Measurements from ENCODE around the gene CFAP410. TPM values are rescaled to one million over a fixed set of nuclear protein-coding genes. Genes with fewer than 3 reads are reported as not detected.

The CFAP410 gene
- polyA plus RNA-seq, 1 of the 3 experiments (the other 2 are of a cell fraction): 18.0 TPM

GRCh38 chr21:44331209-44331608 lies 8.0 kb downstream of the CFAP410 start:
- DNase-seq: no peak
- H3K79me2 ChIP-seq (ENCODE audit: insufficient read depth): no peaks in the 10 kb centered on the region
- H3K4me3 ChIP-seq (ENCODE audit: low read depth in 2 of 2, low read length in 1 of 2): no peak overlapping the region
- no peaks in the 10 kb centered on the region for H3K9me3 ChIP-seq
- no peaks in the 10 kb centered on the region for H3F3A ChIP-seq (replicated peaks; ENCODE audit: insufficient read depth)
- H2AFZ ChIP-seq (ENCODE audit: low read depth): no peak overlapping the region
- H3K36me3 ChIP-seq (replicated peaks in 1 of 2; ENCODE audit: control insufficient read depth in 1 of 2, insufficient read depth in 2 of 2, low read length in 1 of 2): peaks cover 0 to 17% of the 10 kb centered on the region in 2 experiments
- H3K9ac ChIP-seq: no peak overlapping the region
- 100% methylated on average over 1 of the region's 16 CpGs for WGBS (ENCODE audit: low lambda C conversion rate)
- no peaks in the 10 kb centered on the region for H4K20me1 ChIP-seq (ENCODE audit: insufficient read depth)
- peaks cover 0 to 11% of the 10 kb centered on the region in 2 experiments; a peak in 1 of 4 replicates for H3K4me1 ChIP-seq (ENCODE audit: control insufficient read depth in 1 of 2, insufficient read depth in 2 of 2, low read depth in 1 of 2, low read length in 1 of 2)
- no peak overlapping the region for H3K27ac ChIP-seq (ENCODE audit: low read depth in 2 of 2, low read length in 1 of 2)
- TF ChIP-seq ELF1 (IDR thresholded peaks at IDR 0.05) (no peak), USF1 (IDR thresholded peaks at IDR 0.05; ENCODE audit: borderline replicate concordance, low read depth) (no peak), CHD2 (IDR thresholded peaks at IDR 0.05; ENCODE audit: low read length, partially characterized antibody) (no peak), PBX3 (IDR thresholded peaks at IDR 0.05) (no peak), REST (IDR thresholded peaks at IDR 0.05; ENCODE audit: low read depth, low read length) (no peak), MEF2A (IDR thresholded peaks at IDR 0.05; ENCODE audit: borderline replicate concordance, low read depth) (no peak), USF2 (IDR thresholded peaks at IDR 0.05; ENCODE audit: borderline replicate concordance, low read depth, low read length) (no peak), FOXJ3 (CRISPR knock-in tag; IDR thresholded peaks at IDR 0.05) (no peak), IRF3 (IDR thresholded peaks at IDR 0.05; ENCODE audit: low read depth, low read length) (no peak), NRF1 (IDR thresholded peaks at IDR 0.05; ENCODE audit: low read depth, low read length) (no peak), RXRA (IDR thresholded peaks at IDR 0.05; ENCODE audit: borderline replicate concordance, low read depth) (no peak), GABPA (IDR thresholded peaks at IDR 0.05; ENCODE audit: low read depth) (no peak), RCOR1 (IDR thresholded peaks at IDR 0.05; ENCODE audit: low read length) (no peak), YY1 (IDR thresholded peaks at IDR 0.05; ENCODE audit: low read depth) (no peak), FOXM1 (IDR thresholded peaks at IDR 0.05; ENCODE audit: low read depth) (no peak), SIN3A (IDR thresholded peaks at IDR 0.05; ENCODE audit: borderline replicate concordance, low read depth, low read length) (no peak), MXI1 (IDR thresholded peaks at IDR 0.05; ENCODE audit: low read depth, low read length) (no peak)
- no peak overlapping the region for H3K4me2 ChIP-seq
- no peaks in the 10 kb centered on the region for H3K27me3 ChIP-seq (ENCODE audit: insufficient read depth)
- H3K9me2 ChIP-seq: no peaks in the 10 kb centered on the region
- ChIA-PET POLR2A (no interaction called here), CTCF (no interaction called here)
